ENCODE measurements around the gene MAGOH.

Gene MAGOH

DNA sequence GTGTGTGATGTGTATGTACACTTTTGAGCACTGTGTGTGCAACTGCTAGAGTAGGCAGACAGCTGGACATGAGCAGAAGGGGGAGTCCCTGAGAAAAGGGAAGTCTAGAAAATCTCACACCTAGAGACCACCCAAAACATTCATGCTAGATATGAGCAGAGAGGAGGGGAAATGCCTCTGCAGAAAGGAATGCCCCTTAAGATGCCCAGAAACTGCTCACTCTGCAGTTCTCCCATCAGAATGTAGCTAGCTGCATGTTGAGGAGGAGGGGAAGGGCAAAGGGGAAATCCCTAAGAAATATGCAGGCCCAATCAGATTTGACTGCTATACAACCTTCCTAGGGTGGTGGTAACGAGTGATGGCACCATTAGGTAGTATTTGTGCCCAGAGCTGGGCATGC is 31.8 kb upstream of the MAGOH start:
- DNase-seq = no peak

DNA sequence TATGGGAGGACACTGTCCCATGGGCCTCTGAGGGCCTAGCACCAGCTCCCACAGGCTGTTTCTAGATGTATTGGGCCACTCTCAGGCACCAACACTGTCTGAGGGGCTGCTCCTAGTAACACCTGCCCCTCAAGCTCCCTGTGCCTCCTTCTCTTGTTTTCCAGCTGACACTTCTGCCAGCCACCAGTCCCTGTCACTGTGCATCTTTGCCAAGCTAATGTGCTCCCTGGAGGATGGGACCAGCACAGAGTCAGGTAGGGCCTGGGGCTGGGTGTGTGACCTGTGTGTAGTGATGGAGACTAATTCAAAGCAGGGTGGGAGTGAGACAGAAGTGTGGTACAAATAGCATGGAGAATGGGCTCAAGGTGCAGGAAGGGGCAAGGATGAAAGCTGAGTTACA is 29.4 kb upstream of the MAGOH start:
- no peak for DNase-seq

- no peak for DNase-seq
Measured at GRCh38 chr1:53266038-53266437, 27.7 kb upstream of the MAGOH start.

- DNase-seq = no peak
Measured at GRCh38 chr1:53265581-53265980, 27.3 kb upstream of the MAGOH start.

- DNase-seq = no peak
Measured at GRCh38 chr1:53264048-53264447, 25.7 kb upstream of the MAGOH start.

DNA sequence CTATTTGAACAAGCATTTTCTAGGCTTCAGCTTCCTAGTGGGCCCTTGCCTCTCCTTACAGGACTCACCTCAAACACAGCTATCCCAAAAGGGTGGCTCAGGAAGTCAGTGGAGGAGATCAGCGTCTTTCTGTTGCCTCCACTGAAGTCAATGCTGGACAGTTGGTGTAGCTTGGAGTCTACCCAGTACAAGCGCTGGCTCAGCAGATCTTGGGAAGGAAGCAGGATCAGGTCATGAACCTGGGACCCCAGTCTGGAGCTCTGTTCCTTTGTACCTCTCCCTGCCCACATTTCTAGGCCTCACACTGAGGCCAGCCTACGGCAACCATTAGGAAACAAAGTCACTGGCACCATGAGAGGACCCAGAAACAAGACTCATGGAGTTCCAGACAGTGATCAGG is 23.7 kb upstream of the MAGOH start:
- no peak for DNase-seq

GRCh38 chr1:53260631-53261247 is 22.4 kb upstream of the MAGOH start:
- no peak for DNase-seq

GRCh38 chr1:53259932-53260331 is 21.6 kb upstream of the MAGOH start:
- no peak for DNase-seq

- no peak for DNase-seq
Measured at GRCh38 chr1:53258216-53258615, 19.9 kb upstream of the MAGOH start.

DNA sequence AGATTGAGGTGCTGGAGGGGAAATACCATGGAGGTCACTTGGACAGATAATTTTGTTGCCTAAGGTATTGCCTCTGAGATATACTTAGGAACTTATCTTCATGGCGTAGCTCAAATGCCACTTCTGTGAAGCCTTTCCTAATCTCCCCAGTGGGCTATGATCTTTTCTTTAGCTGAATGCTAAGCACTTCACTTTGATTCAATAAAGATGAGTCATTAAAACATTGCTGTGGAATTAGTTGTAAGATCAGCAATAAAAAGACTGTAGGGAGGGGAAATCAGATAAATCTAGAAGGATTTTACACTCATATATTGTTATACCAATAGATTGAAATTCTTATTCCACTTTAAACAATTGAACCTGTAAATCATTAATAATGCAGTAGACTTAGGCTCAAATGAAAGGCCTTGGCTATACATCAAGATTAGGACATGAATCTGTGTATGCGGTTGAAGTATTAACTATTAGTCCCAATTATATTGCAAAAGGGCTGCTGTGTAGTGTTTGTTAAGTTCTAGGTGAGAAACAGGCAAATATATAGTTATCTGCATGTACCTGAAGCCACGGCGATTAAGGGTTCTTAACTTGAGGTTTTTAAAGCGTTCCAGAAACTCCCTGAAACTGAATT is 19.2 kb upstream of the MAGOH start:
- DNase-seq = no peak

- DNase-seq = no peak
Measured at GRCh38 chr1:53256511-53257453, 18.5 kb upstream of the MAGOH start.

DNA sequence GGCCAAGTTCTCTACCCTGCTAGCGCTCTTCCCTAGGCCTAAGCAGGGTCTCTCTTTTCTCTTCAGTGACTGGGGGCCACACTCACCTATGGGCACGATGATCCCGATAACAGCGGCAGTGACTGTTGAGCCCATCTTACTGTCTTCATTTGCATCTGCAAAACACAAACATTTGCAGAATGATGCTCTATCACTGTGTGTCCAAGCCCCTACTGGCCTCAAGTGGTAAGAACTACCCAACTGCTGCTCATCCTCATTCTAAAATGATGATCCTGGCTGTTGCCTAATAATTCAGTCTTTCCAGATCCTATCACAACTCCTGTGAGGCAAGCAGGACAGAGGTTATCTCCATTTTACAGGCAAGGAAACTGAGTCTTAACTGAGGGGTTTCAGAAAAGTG is 16.7 kb upstream of the MAGOH start:
- no peak for DNase-seq

GRCh38 chr1:53254011-53254640 is 15.8 kb upstream of the MAGOH start:
- no peak for DNase-seq

DNA sequence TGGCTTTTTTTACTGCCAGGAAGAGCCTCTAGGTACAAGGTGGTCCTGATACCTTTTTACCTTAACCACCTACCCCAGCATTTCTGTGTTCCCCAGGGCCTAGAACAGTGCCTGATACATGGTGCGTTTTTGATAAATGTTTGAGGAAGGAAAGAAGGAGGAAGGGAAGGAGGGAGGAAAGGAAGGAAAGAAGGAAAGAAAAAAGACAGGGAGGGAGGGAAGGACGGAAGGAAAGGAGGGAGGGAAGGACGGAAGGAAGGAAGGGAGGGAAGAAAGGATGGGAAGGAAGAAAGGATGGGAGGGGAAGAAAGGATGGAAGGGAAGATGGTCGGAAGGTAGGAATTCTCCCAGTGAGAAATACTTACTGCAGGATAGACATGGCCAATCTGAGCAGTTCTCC is 12.0 kb upstream of the MAGOH start:
- no peak for DNase-seq

DNA sequence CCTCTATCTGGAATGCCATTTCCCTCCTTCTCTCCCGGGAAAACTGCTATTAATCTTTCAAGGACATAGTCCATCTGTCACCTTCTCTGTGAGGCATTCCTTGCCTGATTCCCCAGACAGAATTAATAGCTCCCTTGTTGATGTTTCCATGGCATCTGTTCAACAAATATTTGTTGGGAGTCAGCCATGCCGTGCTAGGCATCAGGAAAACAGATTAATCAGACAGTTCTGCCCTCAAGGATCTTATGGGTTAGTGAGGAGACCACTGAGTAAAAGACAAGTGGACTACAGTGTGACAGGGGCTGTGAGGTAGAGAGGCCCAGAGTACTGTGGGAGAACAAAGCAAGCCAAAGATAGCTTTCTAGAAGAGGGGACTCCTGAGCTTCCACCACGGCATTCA is 11.4 kb upstream of the MAGOH start:
- DNase-seq = no peak

- DNase-seq = no peak
Measured at GRCh38 chr1:53246261-53247134, 8.2 kb upstream of the MAGOH start.

GRCh38 chr1:53244141-53244540 is 5.8 kb upstream of the MAGOH start:
- no peak for DNase-seq

GRCh38 chr1:53242381-53242780 is 4.1 kb upstream of the MAGOH start:
- DNase-seq = no peak

DNA sequence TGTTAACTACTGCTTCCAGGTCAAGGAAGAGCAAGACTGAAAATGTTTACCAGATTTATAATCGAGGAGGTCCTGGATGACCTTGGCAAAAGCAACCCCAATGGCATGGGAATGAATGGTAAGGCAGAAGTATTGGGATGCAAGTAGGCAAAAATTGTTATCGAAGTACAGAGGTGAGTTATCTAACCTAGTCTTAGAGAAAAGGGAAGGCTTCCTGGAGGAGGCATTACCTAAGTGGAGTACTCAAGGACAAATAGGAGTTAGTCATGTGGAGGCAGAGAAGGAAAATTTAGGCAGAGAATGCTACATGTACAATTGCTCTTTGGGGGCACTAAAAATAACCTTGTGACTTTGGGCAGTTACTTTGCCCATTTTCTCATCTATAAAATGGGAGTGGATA is 3.5 kb upstream of the MAGOH start:
- no peak for DNase-seq

GRCh38 chr1:53237638-53238037 is 680 bp downstream of the MAGOH start:
- DNase-seq = no peak

- DNase-seq = no peak
Measured at GRCh38 chr1:53220962-53221286, 17.4 kb downstream of the MAGOH start.

DNA sequence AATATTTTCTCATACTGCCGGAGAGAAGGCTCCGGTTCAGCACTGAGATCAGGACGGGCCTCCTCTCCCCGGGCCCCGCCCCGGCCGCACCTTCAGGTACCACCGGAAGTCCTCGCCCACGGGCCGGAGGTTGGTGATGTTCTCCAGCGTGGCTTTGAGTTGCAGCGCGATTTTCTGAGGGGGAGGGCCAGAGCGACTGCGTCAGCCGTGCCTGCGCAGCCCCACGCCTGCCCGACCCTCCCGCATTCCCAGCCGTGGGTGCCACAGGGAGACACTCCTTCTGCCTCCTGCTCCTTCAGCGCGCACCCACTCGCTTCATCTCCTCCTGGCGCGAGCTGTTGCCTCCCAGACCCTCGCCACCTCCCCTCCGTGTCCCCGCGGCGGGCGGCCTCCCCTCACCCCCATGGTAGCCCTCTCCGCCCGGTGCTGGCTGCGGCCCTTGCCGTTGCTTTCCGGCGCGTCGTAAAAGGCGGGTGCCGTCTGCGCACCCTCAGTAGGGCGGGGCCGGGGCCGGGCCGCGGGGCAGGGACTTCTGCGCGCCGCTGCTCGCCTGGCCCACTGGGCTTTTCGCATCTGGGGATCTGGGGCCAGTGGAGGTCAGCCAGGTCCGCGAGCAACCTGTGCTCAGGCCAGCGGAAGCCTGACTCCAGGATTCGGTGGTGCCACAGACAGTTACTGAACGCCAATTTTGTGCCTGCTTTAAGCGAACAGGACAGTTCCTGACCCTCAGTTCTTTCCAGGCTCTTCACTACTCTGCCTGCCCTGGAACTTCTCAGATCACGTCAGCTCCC is 18.0 kb downstream of the MAGOH start, which contains the start of gene CZIB:
Gene CZIB, minus strand, starts transcription at position 464 of the 791 bp plus-strand sequence. Its CDS starts 59 bp downstream, at position 405.
- peak; percentile 92 for DNase-seq
